CD14-positive monocyte (primary cell): ENCODE measurements around the gene WASHC4. TPM values are rescaled to one million over a fixed set of nuclear protein-coding genes. Genes with fewer than 3 reads are reported as not detected.

ENCODE experiments used
- DNase-seq, 3 donors: peaks; one replicate each; pipeline ENCODE4 v3.0.0-alpha.2; 2011 to 2022
- H2AFZ ChIP-seq: 2 replicates; pipeline ENCODE4 v1.6.0; 2012; ENCODE audit warnings: mild to moderate bottlenecking, low read depth, low read length, inconsistent platforms; ENCODE audit not compliant: insufficient read depth, poor library complexity, severe bottlenecking
- H3K27ac ChIP-seq, 2 donors: 1 replicate in 1 of 2; 2 replicates in 1 of 2; pipeline ENCODE4 v1.5.1; 2012 to 2013; ENCODE audit warnings: low read length in 2 of 2, control low read depth in 1 of 2, inconsistent platforms in 1 of 2, low read depth in 1 of 2, mild to moderate bottlenecking in 1 of 2
- H3K27me3 ChIP-seq, 2 donors: one replicate each; pipeline versions ENCODE4 v1.6.0 to v1.6.1; 2011 to 2013; ENCODE audit warnings: low read length in 2 of 2; ENCODE audit not compliant: control insufficient read depth in 2 of 2, insufficient read depth in 2 of 2
- H3K36me3 ChIP-seq, 2 donors: replicated peaks in 1 of 2; 1 replicate in 1 of 2; 2 replicates in 1 of 2; pipeline versions ENCODE4 v1.5.1 to v1.6.1; 2012 to 2013; ENCODE audit warnings: low read length in 2 of 2, control low read depth in 1 of 2, inconsistent platforms in 1 of 2, mild to moderate bottlenecking in 1 of 2; ENCODE audit not compliant: insufficient read depth in 2 of 2, control insufficient read depth in 1 of 2
- H3K4me1 ChIP-seq, 2 donors: 1 replicate in 1 of 2; 2 replicates in 1 of 2; pipeline versions ENCODE4 v1.5.1 to v1.6.1; 2012 to 2013; ENCODE audit warnings: low read length in 2 of 2, control low read depth in 1 of 2, inconsistent platforms in 1 of 2, mild to moderate bottlenecking in 1 of 2, moderate library complexity in 1 of 2; ENCODE audit not compliant: insufficient read depth in 2 of 2, control insufficient read depth in 1 of 2
- H3K4me2 ChIP-seq: replicated peaks from 2 replicates; pipeline ENCODE3; 2012; ENCODE audit warnings: low read length, moderate library complexity, mild to moderate bottlenecking; ENCODE audit not compliant: poor library complexity, severe bottlenecking; ENCODE audit errors: extremely low read depth
- H3K4me3 ChIP-seq, 3 experiments: fragments of 200-600 bp in 1 of 3; sonication (generic) in 1 of 3; replicated peaks in 1 of 3; 1 replicate in 2 of 3; 2 replicates in 1 of 3; pipeline ENCODE4 v1.5.1; 2011 to 2013; ENCODE audit warnings: low read length in 3 of 3, mild to moderate bottlenecking in 3 of 3, control low read depth in 2 of 3, low read depth in 2 of 3, inconsistent platforms in 1 of 3, moderate library complexity in 1 of 3
- H3K79me2 ChIP-seq: 2 replicates; pipeline ENCODE4 v1.6.0; 2012; ENCODE audit warnings: mild to moderate bottlenecking, control low read depth, inconsistent platforms, low read length, moderate library complexity; ENCODE audit not compliant: insufficient read depth
- H3K9ac ChIP-seq: 2 replicates; pipeline ENCODE4 v1.6.0; 2017; ENCODE audit warnings: low read length, mild to moderate bottlenecking; ENCODE audit not compliant: insufficient read depth, poor library complexity, severe bottlenecking
- H3K9me3 ChIP-seq, 2 donors: replicated peaks in 1 of 2; 1 replicate in 1 of 2; 2 replicates in 1 of 2; pipeline versions ENCODE4 v1.5.1 to v1.6.1; 2012 to 2013; ENCODE audit warnings: low read length in 2 of 2, control low read depth in 1 of 2; ENCODE audit not compliant: control insufficient read depth in 1 of 2, insufficient read depth in 1 of 2
- H4K20me1 ChIP-seq: 2 replicates; pipeline ENCODE4 v1.6.0; 2012; ENCODE audit warnings: mild to moderate bottlenecking, low read length, control low read depth, moderate library complexity; ENCODE audit not compliant: insufficient read depth
- H3K27ac Mint-ChIP-seq, 7 donors: one replicate each; pipeline ENCODE4 v1.8.0; 2020; ENCODE audit warnings: mild to moderate bottlenecking in 7 of 7, mixed read lengths in 7 of 7, moderate library complexity in 6 of 7, inconsistent platforms in 2 of 7
- H3K27me3 Mint-ChIP-seq, 3 donors: one replicate each; pipeline ENCODE4 v1.8.0; 2021 to 2022; ENCODE audit warnings: low read depth in 3 of 3, mild to moderate bottlenecking in 3 of 3, mixed read lengths in 3 of 3, moderate library complexity in 3 of 3, inconsistent platforms in 1 of 3
- H3K36me3 Mint-ChIP-seq, 2 donors: one replicate each; pipeline ENCODE4 v1.8.0; 2020; ENCODE audit warnings: mixed read lengths in 2 of 2, inconsistent platforms in 1 of 2, mild to moderate bottlenecking in 1 of 2
- H3K4me1 Mint-ChIP-seq: one replicate; pipeline ENCODE4 v1.8.0; 2020; ENCODE audit warnings: mild to moderate bottlenecking, mixed read lengths
- H3K4me3 Mint-ChIP-seq, 2 donors: one replicate each; pipeline ENCODE4 v1.8.0; 2020; ENCODE audit warnings: mild to moderate bottlenecking in 2 of 2, mixed read lengths in 2 of 2, moderate library complexity in 1 of 2
- H3K9me3 Mint-ChIP-seq, 7 donors: one replicate each; pipeline ENCODE4 v1.8.0; 2020 to 2022; ENCODE audit warnings: mixed read lengths in 7 of 7, mild to moderate bottlenecking in 6 of 7, moderate library complexity in 6 of 7, inconsistent platforms in 2 of 7
- CTCF ChIP-seq: fragments of 200-600 bp; IDR thresholded peaks from one replicate; pipeline ENCODE4 v1.8.0; 2022; ENCODE audit warnings: antibody characterized with exemption, mild to moderate bottlenecking
- WGBS: methylation state at CpG from one replicate; pipeline ENCODE4 v1.1.5; 2013; ENCODE audit warnings: missing lambda C conversion rate; ENCODE audit not compliant: insufficient coverage; 5-methylcytosine and 5-hydroxymethylcytosine counted together
- intact Hi-C, 2 donors: fragments of 100-400 bp; cut with micrococcal nuclease; formaldehyde crosslinking; loops; one replicate each; pipeline versions ENCODE4 v1.15.0 to v1.15.1; 2023
- polyA plus RNA-seq, 3 donors: library from polyadenylated mRNA; depleted of rRNA in 1 of 3; unstranded in 2 of 3; stranded (reverse) in 1 of 3; fragments of 300-500 nt in 2 of 3; fragments of >200 nt in 1 of 3; fragmentation: Illumina TruSeq in 2 of 3; gene quantifications; 1 replicate in 2 of 3; 2 replicates in 1 of 3; pipeline ENCODE4 v1.2.3, GENCODE V29; 2012 to 2021

WASHC4 gene
- polyA plus RNA-seq, 3 donors = 62.6 to 95.3 (median 69.0) TPM

GRCh38 chr12:105168006-105168405 lies 60.5 kb downstream of the WASHC4 start:
- no peak overlapping the region for H3K9ac ChIP-seq
- peaks cover 4% of the 10 kb centered on the region for H3K79me2 ChIP-seq
- no peak overlapping the region for H3K4me3 ChIP-seq
- Mint-ChIP-seq H3K4me1 (no peaks in the 10 kb centered on the region), H3K36me3 (peaks cover 67 to 78% of the 10 kb centered on the region in 2 donors), H3K27me3 (no peaks in the 10 kb centered on the region), H3K27ac (no peak overlapping the region), H3K4me3 (no peak overlapping the region), H3K9me3 (no peaks in the 10 kb centered on the region)
- no peak overlapping the region for H2AFZ ChIP-seq
- no peak overlapping the region for H3K27ac ChIP-seq
- no peak for DNase-seq
- intact Hi-C loops = no loop called here
- no peak for TF ChIP-seq CTCF
- peaks cover 98% of the 10 kb centered on the region for H4K20me1 ChIP-seq
- no peaks in the 10 kb centered on the region for H3K4me1 ChIP-seq
- H3K27me3 ChIP-seq = no peaks in the 10 kb centered on the region
- no peaks in the 10 kb centered on the region for H3K9me3 ChIP-seq
- H3K4me2 ChIP-seq = no peak overlapping the region
- peaks cover 92 to 100% of the 10 kb centered on the region in 2 donors for H3K36me3 ChIP-seq

GRCh38 chr12:105170139-105170538 lies 62.6 kb downstream of the WASHC4 start:
- no peak overlapping the region for H3K4me3 Mint-ChIP-seq
- H3K27me3 Mint-ChIP-seq = no peaks in the 10 kb centered on the region
- H3K4me2 ChIP-seq = no peak overlapping the region
- no peaks in the 10 kb centered on the region for H3K79me2 ChIP-seq
- peaks cover 98% of the 10 kb centered on the region for H4K20me1 ChIP-seq
- intact Hi-C loops = no loop called here
- H3K4me1 ChIP-seq = no peaks in the 10 kb centered on the region
- H3K36me3 ChIP-seq = peaks cover 85 to 100% of the 10 kb centered on the region in 2 donors
- no peak overlapping the region for H3K9ac ChIP-seq
- H3K9me3 Mint-ChIP-seq = no peaks in the 10 kb centered on the region
- no peak for DNase-seq
- peaks cover 56 to 75% of the 10 kb centered on the region in 2 donors for H3K36me3 Mint-ChIP-seq
- no peak overlapping the region for H3K27ac Mint-ChIP-seq
- H3K27me3 ChIP-seq = no peaks in the 10 kb centered on the region
- no CpG with 5 or more reads among the region's 3 CpGs for WGBS
- H3K4me1 Mint-ChIP-seq = no peaks in the 10 kb centered on the region
- H3K4me3 ChIP-seq = no peak overlapping the region
- H3K27ac ChIP-seq = no peak overlapping the region
- TF ChIP-seq CTCF = no peak
- H3K9me3 ChIP-seq = no peaks in the 10 kb centered on the region
- no peak overlapping the region for H2AFZ ChIP-seq
